H1 (cell line): ENCODE data around the gene MCM3AP. TPM values are rescaled to one million over a fixed set of nuclear protein-coding genes. Genes with fewer than 3 reads are reported as not detected.

ENCODE experiments used
- CTCF ChIA-PET: fragments of 300-600 bp; sonication (Branson Sonifier 250); formaldehyde crosslinking; loops from one replicate; lab custom pipeline; 2021; ENCODE audit not compliant: partially characterized antibody; lab: Charles Lee
- POLR2A ChIA-PET: fragments of 300-600 bp; sonication (Branson Sonifier 250); formaldehyde crosslinking; loops from one replicate; lab custom pipeline; 2021; ENCODE audit warnings: inconsistent platforms; ENCODE audit not compliant: partially characterized antibody; lab: Charles Lee
- DNase-seq, 2 experiments: peaks; one replicate each; pipeline versions ENCODE4 v3.0.0 to v3.0.0-alpha.2; 2010 to 2022; ENCODE audit warnings: low spot score in 2 of 2, low read depth in 1 of 2, mixed read lengths in 1 of 2
- FAIRE-seq: peaks from 2 replicates; lab custom pipeline; 2011; peaks lifted over from hg19 to GRCh38; lab: Jason Lieb, UNC
- H2AFZ ChIP-seq: 2 replicates; pipeline ENCODE4 v1.8.1; 2012; ENCODE audit warnings: low read length, inconsistent platforms
- H2AK5ac ChIP-seq: 2 replicates; pipeline ENCODE4 v1.6.1; 2013; ENCODE audit warnings: low read depth, low read length
- H2BK120ac ChIP-seq: replicated peaks from 2 replicates; pipeline ENCODE3; 2013; ENCODE audit warnings: low read depth, low read length, inconsistent platforms
- H2BK12ac ChIP-seq: 2 replicates; pipeline ENCODE4 v1.6.1; 2013; ENCODE audit warnings: low read depth, low read length
- H2BK15ac ChIP-seq: 2 replicates; pipeline ENCODE4 v1.6.1; 2013; ENCODE audit warnings: low read length
- H2BK20ac ChIP-seq: 2 replicates; pipeline ENCODE4 v1.6.1; 2013; ENCODE audit warnings: low read length
- H2BK5ac ChIP-seq: 2 replicates; pipeline ENCODE4 v1.6.1; 2013; ENCODE audit warnings: low read depth, low read length
- H3K14ac ChIP-seq: 2 replicates; pipeline ENCODE4 v1.6.1; 2013; ENCODE audit warnings: inconsistent platforms; ENCODE audit not compliant: insufficient read length
- H3K18ac ChIP-seq: 2 replicates; pipeline ENCODE4 v1.6.1; 2013; ENCODE audit warnings: low read length; ENCODE audit errors: extremely low read depth
- H3K23ac ChIP-seq: 2 replicates; pipeline ENCODE4 v1.6.1; 2013; ENCODE audit warnings: inconsistent platforms; ENCODE audit not compliant: insufficient read length
- H3K23me2 ChIP-seq: 2 replicates; pipeline ENCODE4 v1.6.1; 2013; ENCODE audit warnings: low read depth, low read length
- H3K27ac ChIP-seq: 2 replicates; pipeline ENCODE4 v1.6.1; 2011; ENCODE audit warnings: low read depth, low read length, inconsistent platforms
- H3K27me3 ChIP-seq, 4 experiments: replicated peaks in 1 of 4; 1 replicate in 1 of 4; 2 replicates in 3 of 4; pipeline versions ENCODE4 v1.6.1 to v1.8.1; 2011 to 2013; ENCODE audit warnings: low read length in 3 of 4, mild to moderate bottlenecking in 3 of 4, inconsistent platforms in 2 of 4, mixed read lengths in 2 of 4, moderate library complexity in 1 of 4; ENCODE audit not compliant: control insufficient read depth in 3 of 4, insufficient read depth in 3 of 4; ENCODE audit errors: extremely low read depth in 1 of 4
- H3K36me3 ChIP-seq, 4 experiments: 2 replicates each; pipeline versions ENCODE4 v1.6.1 to v1.8.1; 2011 to 2013; ENCODE audit warnings: mild to moderate bottlenecking in 4 of 4, low read length in 3 of 4, moderate library complexity in 2 of 4, control low read depth in 1 of 4, inconsistent platforms in 1 of 4; ENCODE audit not compliant: insufficient read depth in 4 of 4, control insufficient read depth in 2 of 4
- H3K4ac ChIP-seq: replicated peaks from 2 replicates; pipeline ENCODE3; 2013; ENCODE audit warnings: low read length, low read depth, mixed read lengths, inconsistent platforms; ENCODE audit not compliant: insufficient read length
- H3K4me1 ChIP-seq, 4 experiments: replicated peaks in 1 of 4; 1 replicate in 1 of 4; 2 replicates in 3 of 4; pipeline versions ENCODE4 v1.6.1 to v1.8.1; 2011 to 2013; ENCODE audit warnings: low read length in 3 of 4, inconsistent platforms in 2 of 4, mixed read lengths in 1 of 4; ENCODE audit not compliant: insufficient read depth in 4 of 4, control insufficient read depth in 3 of 4
- H3K4me2 ChIP-seq, 2 experiments: 2 replicates each; pipeline versions ENCODE4 v1.6.1 to v1.8.1; 2011 to 2013; ENCODE audit warnings: low read depth in 2 of 2, low read length in 2 of 2, control low read depth in 1 of 2, inconsistent platforms in 1 of 2, mild to moderate bottlenecking in 1 of 2; ENCODE audit not compliant: insufficient read depth in 1 of 2
- H3K4me3 ChIP-seq, 4 experiments: fragments of 200-600, 300-600 bp in 1 of 4; sonication (generic), shearing (Covaris generic), sonication (Bioruptor Twin) in 1 of 4; 2 replicates each; pipeline versions ENCODE4 v1.5.1 to v1.8.1; 2011 to 2016; ENCODE audit warnings: low read length in 4 of 4, low read depth in 3 of 4, control low read depth in 2 of 4, inconsistent platforms in 2 of 4, mild to moderate bottlenecking in 2 of 4, mixed read lengths in 1 of 4, moderate library complexity in 1 of 4; ENCODE audit not compliant: insufficient read depth in 2 of 4; ENCODE audit errors: extremely low read depth in 1 of 4
- H3K56ac ChIP-seq: replicated peaks from 2 replicates; pipeline ENCODE3; 2013; ENCODE audit warnings: low read depth, mild to moderate bottlenecking, mixed read lengths, low read length, inconsistent platforms; ENCODE audit not compliant: insufficient read length
- H3K79me1 ChIP-seq: 2 replicates; pipeline ENCODE4 v1.6.1; 2013; ENCODE audit warnings: low read depth, low read length, control low read depth
- H3K79me2 ChIP-seq, 2 experiments: 2 replicates each; pipeline versions ENCODE4 v1.6.1 to v1.8.1; 2012 to 2013; ENCODE audit warnings: low read length in 2 of 2, mild to moderate bottlenecking in 2 of 2, inconsistent platforms in 1 of 2; ENCODE audit not compliant: insufficient read depth in 2 of 2, control insufficient read depth in 1 of 2
- H3K9ac ChIP-seq, 4 experiments: replicated peaks in 1 of 4; 1 replicate in 1 of 4; 2 replicates in 3 of 4; pipeline versions ENCODE4 v1.6.1 to v1.8.1; 2011 to 2013; ENCODE audit warnings: low read depth in 3 of 4, low read length in 3 of 4, control low read depth in 2 of 4, mild to moderate bottlenecking in 2 of 4, moderate library complexity in 2 of 4, inconsistent platforms in 1 of 4; ENCODE audit errors: extremely low read depth in 1 of 4
- H3K9me3 ChIP-seq, 2 experiments: 2 replicates each; pipeline versions ENCODE4 v1.6.1 to v1.8.1; 2012 to 2013; ENCODE audit warnings: mild to moderate bottlenecking in 2 of 2, moderate library complexity in 2 of 2, control low read depth in 1 of 2, inconsistent platforms in 1 of 2, low read depth in 1 of 2, low read length in 1 of 2, mixed read lengths in 1 of 2; ENCODE audit not compliant: insufficient read depth in 2 of 2
- H4K20me1 ChIP-seq, 2 experiments: replicated peaks in 1 of 2; 2 replicates each; pipeline versions ENCODE3 to v1.8.1; 2011 to 2013; ENCODE audit warnings: inconsistent platforms in 2 of 2, low read length in 2 of 2, mild to moderate bottlenecking in 1 of 2; ENCODE audit not compliant: insufficient read depth in 2 of 2, control insufficient read depth in 1 of 2
- H4K5ac ChIP-seq: 2 replicates; pipeline ENCODE4 v1.6.1; 2013; ENCODE audit warnings: low read length, low read depth, mixed read lengths, inconsistent platforms; ENCODE audit not compliant: insufficient read length
- H4K8ac ChIP-seq: 2 replicates; pipeline ENCODE4 v1.8.0; 2013; ENCODE audit warnings: mild to moderate bottlenecking, moderate library complexity, low read length, inconsistent platforms; ENCODE audit not compliant: insufficient read depth; ENCODE audit errors: extremely low read depth
- H4K91ac ChIP-seq: replicated peaks from 2 replicates; pipeline ENCODE3; 2013; ENCODE audit warnings: low read length, mixed read lengths, inconsistent platforms; ENCODE audit not compliant: insufficient read length
- CREB1 ChIP-seq: IDR thresholded peaks from 2 replicates; pipeline ENCODE4 v1.6.1; 2012; ENCODE audit warnings: inconsistent platforms
- CTCF ChIP-seq, 3 experiments: IDR thresholded peaks; 1 replicate in 2 of 3; 2 replicates in 1 of 3; pipeline versions ENCODE4 v1.5.1 to v1.6.1; 2011; ENCODE audit warnings: low read length in 3 of 3, mild to moderate bottlenecking in 3 of 3, inconsistent platforms in 2 of 3, low read depth in 1 of 3, moderate library complexity in 1 of 3; ENCODE audit not compliant: insufficient read depth in 1 of 3; ENCODE audit errors: control extremely low read depth in 1 of 3
- JUND ChIP-seq: IDR thresholded peaks from 2 replicates; pipeline ENCODE4 v1.6.1; 2011; ENCODE audit warnings: mild to moderate bottlenecking, improper control_type of control experiment, low read length
- KDM5A ChIP-seq: fragments of 200-600 bp; IDR thresholded peaks from 2 replicates; pipeline ENCODE4 v1.7.1; 2012; ENCODE audit warnings: mild to moderate bottlenecking, low read length, inconsistent platforms, mixed read lengths
- RAD21 ChIP-seq, 2 experiments: IDR thresholded peaks in 1 of 2; conservative IDR thresholded peaks in 1 of 2; 2 replicates each; pipeline ENCODE4 v1.6.1; 2011; ENCODE audit warnings: low read depth in 2 of 2, low read length in 2 of 2, improper control_type of control experiment in 1 of 2, inconsistent platforms in 1 of 2, mild to moderate bottlenecking in 1 of 2, moderate library complexity in 1 of 2
- RBBP5 ChIP-seq: IDR thresholded peaks from 2 replicates; pipeline ENCODE4 v1.7.1; 2012; ENCODE audit warnings: low read depth, mild to moderate bottlenecking, inconsistent platforms, low read length, moderate library complexity, borderline replicate concordance
- SRF ChIP-seq: IDR thresholded peaks from 2 replicates; pipeline ENCODE4 v1.6.1; 2011; ENCODE audit warnings: mild to moderate bottlenecking, low read depth, low read length, moderate library complexity
- SUZ12 ChIP-seq: fragments of 200-600 bp; sonication (generic); IDR thresholded peaks from 2 replicates; pipeline ENCODE4 v1.6.1; 2012; ENCODE audit warnings: mild to moderate bottlenecking, inconsistent platforms, low read length, moderate library complexity, mixed read lengths
- TAF7 ChIP-seq: optimal IDR thresholded peaks from 2 replicates; pipeline ENCODE3; 2011; ENCODE audit warnings: low read depth, mild to moderate bottlenecking, inconsistent platforms, low read length, moderate library complexity, borderline replicate concordance
- TCF12 ChIP-seq: IDR thresholded peaks from 2 replicates; pipeline ENCODE4 v1.6.1; 2011; ENCODE audit warnings: low read depth, mild to moderate bottlenecking, low read length
- YY1 ChIP-seq: IDR thresholded peaks from 2 replicates; pipeline ENCODE4 v1.6.1; 2011; ENCODE audit warnings: low read depth, mild to moderate bottlenecking, low read length
- WGBS, 2 experiments: shearing (Covaris generic) in 1 of 2; methylation state at CpG; one replicate each; pipeline versions ENCODE4 v1.1.6 to v1.1.7; 2013 to 2015; ENCODE audit warnings: low lambda C conversion rate in 2 of 2, mixed read lengths in 2 of 2, inconsistent platforms in 1 of 2, low coverage in 1 of 2, missing lambda C conversion rate in 1 of 2; ENCODE audit not compliant: insufficient replicate concordance in 2 of 2, insufficient coverage in 1 of 2, insufficient read length in 1 of 2; ENCODE audit errors: extremely low coverage in 1 of 2, missing lambda C conversion rate in 1 of 2; 5-methylcytosine and 5-hydroxymethylcytosine counted together
- polyA plus RNA-seq, 7 experiments: library from polyadenylated mRNA; depleted of rRNA in 3 of 7; stranded (reverse) in 5 of 7; unstranded in 2 of 7; fragments of >200 nt in 5 of 7; fragments of 200-250 nt in 2 of 7; gene quantifications; 1 replicate in 5 of 7; 2 replicates in 1 of 7; 4 replicates in 1 of 7; pipeline versions ENCODE4 v1.2.1 to v1.2.3, GENCODE V29; 2011 to 2013; ENCODE audit warnings: missing spikeins in 2 of 7, mixed read lengths in 2 of 7
- total RNA-seq: library from RNA; stranded (reverse); fragmentation: NEBNext Ultra II Directional; extraction: Animal tissue kit (Norgen Biotek cat#: 25700); gene quantifications from 2 replicates; pipeline ENCODE4 v1.2.1, GENCODE V29; 2021

The MCM3AP gene
- total and polyA plus RNA-seq, 2 of the 8 experiments (the other 6 are each of a cell fraction or from before 2014, with no cell fraction given), result 37.2 to 119 TPM

GRCh38 chr21:46308431-46308830, 23.0 kb upstream of the MCM3AP start:
- H3K27me3 ChIP-seq, result no peaks in the 10 kb centered on the region
- no peak overlapping the region for H3K4ac ChIP-seq
- 100% methylated on average over 2 of the region's 2 CpGs; no CpG with 5 or more reads in 1 of the 2 experiments for WGBS, 2 experiments
- peaks cover 0 to 6% of the 10 kb centered on the region in 2 experiments for H4K20me1 ChIP-seq
- H3K4me2 ChIP-seq, result no peak overlapping the region
- no peak overlapping the region for H4K5ac ChIP-seq
- H2BK12ac ChIP-seq, result no peak overlapping the region
- no peak overlapping the region for H2BK15ac ChIP-seq
- H3K36me3 ChIP-seq, result peaks cover 2 to 36% (median 15%) of the 10 kb centered on the region in 4 experiments; a peak in 6 of 8 replicates
- H3K56ac ChIP-seq, result no peak overlapping the region
- H3K9me3 ChIP-seq, result no peaks in the 10 kb centered on the region; a peak in 1 of 4 replicates
- DNase-seq (no peak), FAIRE-seq (no peak)
- no peak overlapping the region for H2BK5ac ChIP-seq
- CTCF ChIA-PET, result no interaction called here
- no peak overlapping the region for H4K91ac ChIP-seq
- POLR2A ChIA-PET, result interaction anchor here (1.4 to 3.9 kb wide), 3 partner anchors 9 to 14 kb away, joined by 3 to 13 read pairs (median 6); no protein-coding TSS in a partner anchor
- no peak overlapping the region for H2AK5ac ChIP-seq
- peaks cover 6% of the 10 kb centered on the region; the same call in 1 of the 2 replicates for H3K23me2 ChIP-seq
- no peak overlapping the region for H3K4me3 ChIP-seq
- H3K14ac ChIP-seq, result no peak overlapping the region
- no peak overlapping the region for H4K8ac ChIP-seq
- no peak overlapping the region for H2BK120ac ChIP-seq
- H3K23ac ChIP-seq, result no peak overlapping the region
- H3K79me1 ChIP-seq, result no peaks in the 10 kb centered on the region
- H3K9ac ChIP-seq, result no peak overlapping the region; a peak in 1 of 7 replicates
- no peaks in the 10 kb centered on the region for H3K79me2 ChIP-seq
- no peak overlapping the region for H3K18ac ChIP-seq
- H2BK20ac ChIP-seq, result no peak overlapping the region
- no peak overlapping the region for H2AFZ ChIP-seq
- no peak overlapping the region for H3K27ac ChIP-seq
- H3K4me1 ChIP-seq, result no peaks in the 10 kb centered on the region
- TF ChIP-seq CREB1 (no peak), YY1 (no peak), KDM5A (no peak), JUND (no peak), TAF7 (no peak), RAD21 (IDR thresholded peaks at IDR 0.05 in 1 of 2, conservative IDR thresholded peaks at IDR 0.05 in 1 of 2; ENCODE audit: low read depth in 2 of 2, low read length in 2 of 2) (no peak), SRF (no peak), SUZ12 (no peak), RBBP5 (no peak), TCF12 (no peak), CTCF (IDR thresholded peaks at IDR 0.05; ENCODE audit: control extremely low read depth in 1 of 3, insufficient read depth in 1 of 3, low read depth in 1 of 3, low read length in 3 of 3) (no peak)
